SHP77 treated with DMSO at 0.1 percent for 48 hours (cell line): ENCODE measurements around the gene IGFBP7.
"Not testable (repeated sequence)": the region's sequence is repeated elsewhere in the genome, so short reads cannot be mapped to it uniquely, and the experiment has no call there.

Experiments
- DNase-seq: peaks from one replicate; lab custom pipeline; 2025; lab: John Stamatoyannopoulos, UW

IGFBP7 gene

DNA sequence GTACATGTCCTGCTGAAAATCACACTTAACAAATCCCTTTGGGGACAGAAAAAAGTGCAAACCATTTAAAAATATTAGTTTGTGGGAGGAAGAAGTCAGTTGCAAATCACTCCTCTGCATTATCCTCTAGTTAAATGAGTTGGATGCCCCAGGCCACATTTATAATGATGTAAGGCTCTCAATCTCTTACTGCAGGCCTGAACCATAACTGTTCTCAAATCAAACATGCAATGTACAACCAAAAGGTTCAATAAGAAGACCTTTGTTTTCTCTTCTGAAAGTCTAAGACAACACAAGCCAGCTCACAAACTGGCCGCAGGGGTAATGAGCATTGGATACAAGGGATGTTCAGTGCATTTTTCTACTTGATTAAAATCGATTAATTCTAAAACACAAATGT lies 39.7 kb downstream of the IGFBP7 start:
- DNase-seq = no peak

DNA sequence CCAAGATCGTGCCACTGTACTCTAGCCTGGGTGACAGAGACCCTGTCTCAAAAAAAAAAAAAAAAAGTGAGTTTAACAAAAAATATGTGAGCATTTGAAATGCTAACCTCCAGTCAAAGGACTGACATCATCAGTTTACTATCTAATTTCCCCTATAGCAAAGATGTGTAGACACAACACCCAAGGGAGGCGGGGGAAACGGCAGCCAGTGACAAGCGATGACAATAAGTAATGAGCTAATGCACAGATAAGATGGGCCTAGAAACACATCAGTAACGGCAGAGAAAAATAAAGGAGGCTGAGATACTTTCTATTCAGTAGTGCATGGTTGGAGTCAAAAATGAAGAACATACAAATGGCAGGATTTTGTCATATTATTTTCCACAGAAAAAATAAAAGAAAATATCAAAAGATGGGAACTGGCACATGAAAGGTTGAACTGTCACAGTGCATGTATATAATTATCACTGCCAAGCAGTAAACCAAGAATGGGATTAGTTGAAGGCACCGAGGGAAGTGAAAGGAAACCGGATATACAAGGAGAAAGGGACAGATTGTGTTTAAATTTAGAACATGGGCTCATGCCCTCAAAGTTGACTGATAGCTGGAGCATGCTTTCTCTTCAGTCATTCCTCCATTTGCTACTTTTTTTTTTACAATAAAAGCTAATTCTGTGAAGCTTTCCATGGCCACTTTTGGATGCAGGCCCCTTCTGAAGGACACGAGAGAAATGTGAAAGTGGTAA lies 41.8 kb downstream of the IGFBP7 start:
- no peak for DNase-seq

DNA sequence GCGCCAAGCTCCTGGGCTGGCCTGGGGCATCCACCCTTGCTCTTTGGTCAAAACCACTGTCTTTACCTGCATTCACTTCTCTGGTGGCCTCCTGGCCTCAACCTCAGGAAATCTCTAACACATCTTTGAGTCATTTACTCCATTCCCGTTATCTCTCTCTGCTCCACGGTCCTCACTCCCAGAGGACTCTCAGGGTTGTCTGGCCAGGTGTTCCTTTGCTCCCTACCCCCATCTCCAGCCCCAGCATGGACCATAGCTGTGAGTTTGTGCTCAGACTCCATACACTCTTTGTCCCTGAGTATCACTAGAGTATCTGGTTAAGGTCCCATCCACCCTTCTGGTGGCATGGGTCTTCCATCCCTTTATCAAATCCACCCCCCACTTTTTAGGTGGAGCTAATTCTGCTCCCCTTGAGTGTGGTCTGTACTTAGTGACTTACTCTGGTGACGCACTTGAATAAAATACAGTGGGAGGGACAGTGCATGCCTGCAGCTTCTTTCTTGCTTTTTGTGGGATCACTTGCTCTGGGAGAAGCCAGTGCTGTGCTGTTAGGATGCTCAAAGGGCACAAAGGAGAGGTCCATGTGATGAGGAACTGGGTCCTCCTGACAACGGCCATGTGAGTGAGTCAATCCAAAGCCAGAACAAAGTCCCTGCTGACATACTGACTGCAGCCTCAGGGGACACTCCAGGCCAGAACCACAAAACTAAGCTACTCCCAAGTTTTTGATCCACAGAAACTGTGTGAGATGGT lies 44.3 kb downstream of the IGFBP7 start:
- no peak for DNase-seq

DNA sequence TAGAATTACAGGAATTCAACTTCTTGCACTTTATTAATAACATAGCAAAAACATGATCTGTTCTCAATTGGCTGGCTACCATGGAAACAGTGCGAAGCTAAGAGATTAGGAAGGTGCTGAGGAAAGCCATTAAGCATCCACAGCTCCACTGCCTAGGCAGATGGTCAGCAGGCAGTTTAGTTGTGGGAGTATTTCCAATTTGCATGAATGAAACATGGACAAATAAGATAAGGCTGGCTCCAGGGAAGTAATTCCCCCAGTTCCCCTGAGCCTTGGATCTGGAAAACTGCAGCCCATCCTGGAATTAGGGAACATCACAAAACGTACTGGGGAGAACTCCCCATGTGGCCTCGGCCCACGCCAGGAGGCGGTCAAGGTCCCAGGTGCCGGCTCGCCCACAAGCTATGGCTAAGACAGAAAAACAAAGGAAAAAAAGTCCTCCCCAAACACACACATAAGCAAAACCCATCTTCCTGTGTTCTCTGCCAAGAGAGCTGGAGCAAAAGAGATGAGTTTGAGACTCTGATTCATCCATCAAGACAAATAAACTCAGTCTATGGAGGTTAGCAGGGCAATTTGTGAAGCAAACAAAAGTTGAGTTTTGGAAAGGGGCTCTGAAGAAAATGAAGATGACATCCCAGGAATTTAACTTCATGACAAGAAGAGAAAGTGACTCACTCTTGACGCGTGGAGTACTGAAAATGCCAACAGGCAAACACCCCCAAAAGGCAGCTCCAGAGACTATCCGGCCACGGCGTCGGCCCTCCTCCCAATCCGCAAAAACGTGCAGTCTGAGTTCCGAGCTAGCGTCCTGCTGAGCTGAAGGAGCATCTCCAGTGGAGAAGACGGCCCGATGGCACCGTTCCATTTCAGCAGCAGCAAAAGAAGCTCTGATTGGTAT lies 45.1 kb downstream of the IGFBP7 start:
- DNase-seq = no peak

DNA sequence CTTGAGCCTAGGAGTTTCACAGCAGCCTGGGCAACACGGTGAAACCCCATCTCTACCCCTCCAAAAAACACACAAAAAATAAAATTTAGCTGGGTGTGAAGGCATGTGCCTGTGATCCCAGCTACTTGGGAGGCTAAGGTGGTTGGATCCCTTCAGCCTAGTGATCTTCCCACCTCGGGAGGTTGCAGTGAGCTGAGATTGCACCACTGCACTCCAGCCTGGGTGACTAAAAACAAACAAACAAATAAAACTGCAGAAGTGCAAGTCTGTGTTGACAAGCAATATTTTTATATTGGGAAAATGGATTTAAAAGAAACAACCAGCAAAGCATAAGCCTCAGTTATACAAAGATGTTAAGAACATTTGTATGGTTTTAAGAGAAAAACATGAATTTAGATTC lies 46.1 kb downstream of the IGFBP7 start:
- DNase-seq = no peak

DNA sequence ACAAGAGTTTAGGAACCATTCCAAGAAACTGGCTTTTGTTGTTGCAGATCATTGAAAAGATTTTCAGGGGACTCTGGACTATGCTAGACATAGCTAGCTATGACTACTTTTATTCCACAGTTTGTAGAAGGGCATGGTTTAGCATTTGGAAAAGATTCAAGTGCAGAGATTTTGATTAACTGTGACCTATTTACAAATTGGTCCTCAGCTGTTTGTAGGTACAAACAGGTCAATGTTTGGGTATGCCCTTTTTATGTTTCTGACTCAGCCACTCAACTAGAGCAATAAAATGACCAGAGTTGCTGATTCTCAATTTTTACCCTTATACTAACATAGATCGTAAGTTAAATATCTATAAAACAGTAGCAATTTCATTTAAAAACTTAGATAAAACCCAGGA lies 46.7 kb downstream of the IGFBP7 start:
- no peak for DNase-seq

DNA sequence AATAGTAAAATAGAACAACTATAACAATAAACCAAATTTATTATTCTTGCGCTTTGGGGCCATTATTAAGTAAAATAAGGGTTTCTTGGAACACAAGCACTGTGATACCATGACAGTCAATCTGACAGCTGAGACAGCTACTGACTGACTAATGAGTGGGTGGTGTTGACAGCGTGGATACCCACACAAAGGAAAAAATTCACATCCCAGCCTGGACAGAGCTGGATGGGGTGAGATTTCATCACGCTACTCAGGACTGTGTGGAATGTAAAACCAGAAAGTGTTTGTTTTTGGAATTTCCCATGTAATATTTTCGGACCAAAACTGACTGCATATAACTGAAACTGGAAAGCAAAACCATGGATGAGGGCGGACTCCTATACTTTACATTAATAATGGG lies 48.8 kb downstream of the IGFBP7 start:
- no peak for DNase-seq

DNA sequence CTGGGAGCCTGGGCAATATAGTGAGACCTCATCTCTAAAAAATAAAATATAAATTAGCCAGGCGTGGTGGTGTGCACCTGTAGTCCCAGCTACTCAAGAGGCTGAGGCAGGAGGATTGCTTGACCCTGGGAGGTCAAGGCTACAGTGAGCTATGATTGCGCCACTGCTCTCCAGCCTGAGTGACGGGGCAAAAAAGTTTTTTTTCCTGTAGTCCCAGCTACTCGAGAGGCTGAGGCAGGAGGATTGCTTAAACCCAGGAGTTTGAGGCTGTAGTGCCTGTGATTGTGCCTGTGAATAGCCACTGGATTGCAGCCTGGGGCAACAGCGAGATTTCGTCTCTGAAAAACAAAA lies 49.5 kb downstream of the IGFBP7 start:
- DNase-seq = not testable (repeated sequence)

DNA sequence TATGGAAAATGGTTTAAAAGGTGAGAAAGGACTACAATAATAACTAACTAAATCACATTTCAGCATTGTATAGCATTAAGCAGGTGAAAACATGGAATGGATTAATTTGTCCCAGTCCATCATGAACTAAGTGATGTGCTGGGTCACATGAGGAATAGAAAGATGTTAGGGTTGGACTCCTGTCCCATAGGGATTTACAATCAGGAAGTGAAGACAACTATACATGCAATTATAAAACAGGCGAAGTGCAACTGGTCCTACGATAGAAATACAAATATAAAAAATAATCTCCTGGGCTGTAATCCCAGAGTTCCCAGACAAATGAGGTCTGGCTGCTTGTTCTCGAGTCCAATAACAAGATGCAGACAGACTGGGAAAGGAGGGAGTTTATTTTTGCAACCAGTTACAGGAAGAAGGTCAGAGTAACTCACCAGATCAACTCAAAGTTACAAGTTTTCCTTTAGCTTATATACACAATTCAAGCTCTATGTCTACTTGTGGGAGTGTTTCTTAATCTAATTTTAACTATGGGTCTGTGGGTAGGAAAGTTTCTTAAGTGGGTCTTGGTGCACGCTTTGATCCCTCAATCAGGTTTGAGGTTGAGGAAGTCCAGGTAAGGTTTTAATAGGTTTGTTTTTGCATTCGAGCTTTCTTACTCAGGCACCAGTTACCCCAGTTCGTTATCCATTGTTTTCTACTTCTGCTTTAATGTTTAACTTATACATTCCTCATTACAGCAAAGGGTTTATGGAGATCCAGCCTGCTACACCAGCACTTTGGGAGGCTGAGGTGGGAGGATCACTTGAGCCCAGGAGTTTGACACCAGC lies 50.1 kb downstream of the IGFBP7 start:
- DNase-seq = no peak

DNA sequence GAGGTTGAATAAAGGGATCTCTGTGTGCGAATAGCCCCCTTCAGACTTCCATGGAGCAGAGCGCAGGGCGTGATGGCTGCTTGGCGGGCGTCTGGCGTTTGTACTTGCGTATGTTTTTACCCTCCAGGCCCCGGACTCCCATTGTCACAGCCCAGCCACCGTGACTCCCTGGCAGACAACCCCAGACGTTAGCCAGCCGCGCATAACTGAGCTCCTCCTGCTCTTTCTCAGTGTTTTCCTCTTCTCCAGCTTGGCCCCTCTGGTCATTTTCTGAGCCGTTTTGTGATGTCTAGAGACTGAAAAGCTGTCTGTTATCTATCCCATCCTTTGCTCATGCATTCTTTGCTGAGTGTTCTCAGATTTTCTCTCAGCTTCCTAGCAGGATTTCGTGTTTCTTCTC lies 54.3 kb downstream of the IGFBP7 start:
- no peak for DNase-seq

DNA sequence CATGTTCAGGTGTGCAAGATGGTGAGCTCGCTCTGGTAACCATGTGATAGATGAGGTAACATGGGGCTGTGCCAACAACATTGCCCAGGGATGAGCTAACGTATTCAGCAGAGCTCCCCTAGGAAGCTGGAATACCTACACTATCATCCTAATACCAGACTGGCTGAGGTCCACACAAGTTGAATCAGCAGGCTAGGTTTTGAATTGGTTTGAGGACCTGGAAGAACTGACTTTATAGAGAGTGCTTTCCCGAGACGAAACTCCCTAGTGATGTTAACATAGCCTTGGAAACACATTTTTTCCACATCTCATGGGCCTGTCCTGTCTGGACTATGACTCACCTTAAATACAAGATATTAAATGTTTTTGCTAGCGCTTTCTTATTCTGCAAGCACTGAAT lies 56.7 kb downstream of the IGFBP7 start:
- DNase-seq = no peak

DNA sequence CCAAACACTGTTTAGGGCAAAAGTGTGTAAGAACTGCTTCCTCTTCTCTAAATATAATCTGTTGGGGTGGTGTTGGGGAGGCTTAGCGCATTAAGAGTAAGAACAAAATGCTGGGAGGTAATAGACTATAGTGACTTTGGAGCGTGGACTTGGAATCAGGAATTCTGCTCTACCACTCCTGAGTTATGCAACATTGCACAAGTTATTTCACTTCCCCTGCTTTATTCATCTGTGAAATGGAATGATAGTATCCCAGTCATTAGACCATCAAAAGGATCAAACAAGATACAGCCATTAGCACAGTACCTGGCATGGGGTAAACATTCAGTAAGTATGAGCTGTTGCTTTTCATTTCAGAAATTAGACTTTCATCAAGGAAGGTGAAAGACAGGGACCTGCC lies 58.7 kb downstream of the IGFBP7 start:
- no peak for DNase-seq

DNA sequence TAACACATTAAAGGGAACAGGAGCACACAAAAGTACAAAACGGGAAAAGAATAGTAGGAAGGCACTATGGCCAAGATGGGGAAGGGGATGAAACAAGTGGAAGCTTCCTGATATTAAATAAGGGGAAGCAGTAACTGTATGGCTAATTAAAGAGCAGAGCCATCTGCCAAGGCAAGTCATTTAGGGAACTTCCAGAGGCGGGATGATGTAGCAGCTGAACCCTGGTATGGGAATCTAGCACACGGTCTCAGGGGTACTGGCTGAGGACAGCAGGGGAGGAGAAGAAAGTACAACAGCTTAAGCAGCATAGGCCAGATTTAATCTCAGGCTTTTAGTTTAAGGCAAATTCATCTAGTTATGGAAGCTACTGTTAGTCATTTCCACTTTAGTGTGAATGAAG lies 59.1 kb downstream of the IGFBP7 start:
- no peak for DNase-seq

DNA sequence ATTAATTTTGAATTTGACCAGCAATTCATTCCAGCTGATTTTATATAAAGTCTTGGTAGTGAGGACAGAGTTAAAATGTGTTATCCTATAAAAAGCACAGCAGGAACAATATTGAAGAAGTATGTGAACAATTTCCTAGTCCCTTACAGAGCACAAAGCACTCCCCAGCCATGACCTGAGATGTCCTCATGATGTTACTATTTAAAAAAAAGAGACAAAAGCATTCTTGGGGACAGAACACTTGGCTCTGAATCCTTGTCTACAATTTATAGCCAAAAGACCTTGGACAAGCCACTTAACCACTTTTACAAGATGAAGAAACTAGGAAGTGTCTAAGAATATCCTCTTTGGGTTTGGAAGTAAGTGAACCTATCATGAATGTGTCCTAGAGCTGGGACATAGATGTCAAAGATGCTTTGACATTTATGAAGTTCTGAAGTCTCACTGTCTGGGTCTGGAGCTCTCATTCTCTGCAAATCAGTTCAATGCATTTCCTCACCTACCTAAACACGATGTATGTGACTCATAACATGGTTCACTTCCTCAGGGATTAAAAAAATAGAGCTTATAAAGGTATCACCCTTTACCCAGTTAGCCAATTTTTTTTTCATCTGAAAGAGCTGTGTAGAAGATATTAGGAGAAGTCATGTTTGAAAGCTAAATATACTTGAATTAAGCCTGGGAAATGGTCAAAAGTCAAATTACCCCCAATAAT lies 61.4 kb downstream of the IGFBP7 start:
- DNase-seq = no peak

DNA sequence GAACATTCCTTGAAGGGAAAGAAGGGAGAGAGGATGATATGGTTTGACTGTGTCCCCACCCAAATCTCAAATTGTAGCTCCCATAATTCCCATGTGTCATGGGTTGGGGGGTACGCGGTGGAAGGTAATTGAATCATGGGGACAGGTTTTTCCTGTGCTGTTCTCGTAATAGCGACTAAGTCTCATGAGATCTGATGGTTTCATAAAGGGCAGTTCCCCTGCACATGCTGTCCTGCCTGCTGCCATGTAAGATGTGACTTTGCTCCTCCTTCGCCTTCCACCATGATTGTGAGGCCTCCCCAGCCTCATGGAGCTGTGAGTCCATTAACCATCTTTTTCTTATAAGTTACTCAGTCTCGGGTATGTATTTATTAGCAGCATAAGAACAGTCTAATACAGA lies 63.1 kb downstream of the IGFBP7 start:
- DNase-seq = not testable (repeated sequence)

DNA sequence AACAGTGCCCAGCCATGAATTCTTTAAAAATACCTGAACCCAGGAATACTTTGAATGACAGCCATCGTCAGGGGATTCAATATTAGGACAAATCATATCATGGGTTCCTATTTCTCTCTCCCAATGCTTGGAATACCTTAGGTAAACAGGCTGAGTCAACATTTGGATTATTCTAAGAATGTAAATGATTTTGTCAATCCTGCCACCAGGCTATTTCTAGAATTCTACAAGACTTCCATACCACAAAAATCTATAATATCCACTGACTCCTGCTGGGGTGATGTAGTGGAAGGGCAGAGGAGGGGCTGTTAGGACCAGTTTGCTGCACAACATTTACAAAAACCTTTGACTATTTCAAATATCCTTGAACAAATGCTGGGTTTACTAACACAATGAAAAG lies 65.2 kb downstream of the IGFBP7 start:
- no peak for DNase-seq

DNA sequence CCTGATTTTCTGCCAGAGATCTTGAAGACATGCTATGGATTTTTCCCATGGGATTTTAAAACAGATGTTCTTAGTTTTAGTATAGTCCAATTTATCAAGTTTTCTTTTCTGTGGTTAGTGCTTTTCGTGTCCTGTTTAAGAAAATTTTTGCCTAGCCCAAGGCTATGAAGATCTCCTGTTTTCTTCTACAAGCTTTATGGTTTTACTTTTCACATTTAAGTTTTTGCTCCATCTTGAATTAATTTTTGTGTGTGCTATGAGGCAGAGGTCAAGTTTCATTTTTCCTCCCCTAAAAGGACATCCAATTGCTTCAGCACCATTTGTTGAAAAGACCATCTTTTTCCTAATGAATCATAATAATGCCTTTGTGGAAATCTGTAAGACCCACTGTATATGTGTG lies 65.9 kb downstream of the IGFBP7 start:
- DNase-seq = no peak

DNA sequence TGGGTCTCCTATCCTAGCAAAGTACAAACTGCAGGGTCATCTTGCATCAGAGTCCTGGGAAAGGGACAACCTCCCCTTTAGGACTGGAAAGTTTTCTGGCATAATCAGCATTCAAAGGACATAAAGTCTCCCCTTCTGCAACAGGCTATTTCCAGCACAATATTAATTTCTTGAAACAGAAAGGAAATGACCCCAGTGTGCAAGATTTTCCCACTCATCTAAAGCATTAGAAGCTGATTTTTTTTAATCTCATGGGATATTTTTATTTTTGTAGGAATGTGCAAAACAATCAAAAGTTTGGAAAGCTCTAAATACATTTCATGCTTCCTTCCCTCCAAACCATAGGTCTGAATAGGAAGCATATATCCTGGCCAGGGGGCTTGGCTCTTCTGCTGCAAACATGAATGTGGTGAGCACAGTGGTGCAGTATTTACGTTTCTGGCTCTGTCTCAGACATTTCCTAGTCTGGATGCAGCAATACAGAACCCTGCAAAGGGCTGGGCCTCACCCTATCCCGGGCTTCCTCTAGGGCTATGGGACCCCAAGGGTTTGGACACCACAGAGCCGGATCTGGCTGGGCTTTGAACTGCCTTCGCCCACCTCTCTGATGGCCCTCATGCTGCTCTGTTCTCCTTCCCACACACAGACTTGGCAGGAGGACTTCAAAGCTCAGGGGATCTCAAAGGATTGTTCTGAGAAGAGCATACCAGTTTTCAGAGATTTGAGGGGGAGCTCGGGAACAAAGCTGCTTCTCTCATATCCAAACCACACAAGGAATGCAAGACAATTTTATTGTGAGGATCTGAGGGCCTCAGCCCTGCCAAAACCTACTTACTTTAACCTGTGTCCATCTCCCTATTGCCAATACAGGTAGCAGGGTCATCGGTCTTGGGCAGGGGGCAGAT lies 66.6 kb downstream of the IGFBP7 start:
- DNase-seq = no peak

DNA sequence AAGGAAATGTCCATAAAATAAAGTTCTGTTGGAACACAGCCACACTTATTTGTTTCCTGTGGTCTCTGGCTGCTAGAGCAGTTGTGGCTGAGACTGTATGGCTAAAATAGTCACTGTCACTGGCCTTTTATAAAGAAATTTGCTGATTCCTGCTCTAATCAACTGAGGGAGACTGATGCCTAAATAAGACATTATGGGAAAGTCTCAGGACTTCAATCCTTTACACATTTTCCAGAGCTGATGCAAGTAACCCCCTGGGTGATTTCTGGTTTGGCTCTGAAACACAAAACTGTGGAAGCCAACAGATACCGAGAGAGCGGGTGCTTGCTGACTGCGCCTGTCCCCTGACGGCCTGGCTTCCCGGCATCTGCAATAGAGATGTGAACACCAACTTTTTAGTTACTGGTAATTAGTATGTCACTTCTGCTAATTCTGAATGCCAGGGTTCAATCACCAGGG lies 67.4 kb downstream of the IGFBP7 start:
- DNase-seq = no peak

DNA sequence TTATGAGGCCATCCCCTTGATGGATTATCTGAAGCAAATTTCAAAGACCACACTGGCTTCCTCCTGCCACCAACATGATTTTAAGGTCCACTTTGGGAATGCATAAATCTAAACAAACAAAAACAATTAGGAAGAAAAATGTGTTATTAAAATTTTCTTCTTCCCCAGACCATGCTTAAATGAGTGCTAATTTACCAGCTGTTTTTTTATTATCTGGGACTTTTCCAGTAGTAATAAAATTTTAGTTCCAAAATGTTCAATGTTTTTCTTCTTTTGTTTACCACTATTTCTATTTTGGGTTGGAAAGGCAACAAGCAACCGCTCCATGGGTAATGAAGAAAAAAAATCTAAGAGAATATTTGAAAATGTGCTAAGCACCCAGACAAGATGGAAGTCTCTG lies 69.2 kb downstream of the IGFBP7 start:
- no peak for DNase-seq
